T1000 (cell line): ENCODE results near the gene RANBP17.

ENCODE experiments used
- DNase-seq: peaks from one replicate; lab custom pipeline; 2025; ENCODE audit warnings: mixed read lengths; lab: John Stamatoyannopoulos, UW

The RANBP17 gene

GRCh38 chr5:171317230-171317629, 455.4 kb downstream of the RANBP17 start:
- DNase-seq, result no peak

GRCh38 chr5:171318026-171318425, 456.2 kb downstream of the RANBP17 start:
- no peak for DNase-seq

GRCh38 chr5:171321447-171321846, 459.6 kb downstream of the RANBP17 start:
- no peak for DNase-seq

GRCh38 chr5:171322527-171322926, 460.7 kb downstream of the RANBP17 start:
- no peak for DNase-seq

GRCh38 chr5:171323007-171323406, 461.2 kb downstream of the RANBP17 start:
- no peak for DNase-seq

- DNase-seq, result no peak
Observed at GRCh38 chr5:171323806-171324632, 462.2 kb downstream of the RANBP17 start.

- no peak for DNase-seq
Observed at GRCh38 chr5:171330021-171330420, 468.2 kb downstream of the RANBP17 start.

GRCh38 chr5:171335616-171336015, 473.8 kb downstream of the RANBP17 start:
- no peak for DNase-seq

- no peak for DNase-seq
Observed at GRCh38 chr5:171336521-171337209, 474.8 kb downstream of the RANBP17 start.

GRCh38 chr5:171337210-171337569, 475.4 kb downstream of the RANBP17 start:
- DNase-seq, result no peak

- no peak for DNase-seq
Observed at GRCh38 chr5:171340042-171340441, 478.2 kb downstream of the RANBP17 start.

GRCh38 chr5:171340491-171340890, 478.7 kb downstream of the RANBP17 start:
- no peak for DNase-seq

- no peak for DNase-seq
Observed at GRCh38 chr5:171342362-171343111, 480.7 kb downstream of the RANBP17 start.

- DNase-seq, result no peak
Observed at GRCh38 chr5:171344936-171345608, 483.3 kb downstream of the RANBP17 start.
